AML-193 (cell line): ENCODE results near the gene OR2A5.
"Not testable (repeated sequence)": the region's sequence is repeated elsewhere in the genome, so short reads cannot be mapped to it uniquely, and the experiment has no call there.

Experiments
- DNase-seq, 2 experiments: peaks; one replicate each; lab custom pipeline; 2025; lab: John Stamatoyannopoulos, UW

The OR2A5 gene

GRCh38 chr7:144048648-144049047 is at the start of gene OR2A5:
Gene OR2A5 (plus strand): TSS chr7:144048948. CDS start chr7:144050402, 1,454 bp downstream.
- DNase-seq: no peak

- DNase-seq: no peak
Observed at GRCh38 chr7:144000020-144000419, 48.7 kb upstream of the OR2A5 start, which contains the start of gene OR6B1. Gene OR6B1 (plus strand): TSS chr7:144000320. CDS start chr7:144003997, 3,677 bp downstream.

- no peak for DNase-seq
Observed at GRCh38 chr7:144001543-144001942, 47.2 kb upstream of the OR2A5 start.

GRCh38 chr7:144004703-144005102 is 44.0 kb upstream of the OR2A5 start:
- no peak for DNase-seq

- no peak for DNase-seq
Observed at GRCh38 chr7:144006029-144006691, 42.6 kb upstream of the OR2A5 start.

- no peak for DNase-seq
Observed at GRCh38 chr7:144006692-144007042, 42.1 kb upstream of the OR2A5 start.

GRCh38 chr7:144009361-144009760 is 39.4 kb upstream of the OR2A5 start:
- no peak for DNase-seq

GRCh38 chr7:144010061-144010460 is 38.7 kb upstream of the OR2A5 start:
- DNase-seq: not testable (repeated sequence)

- not testable (repeated sequence) for DNase-seq
Observed at GRCh38 chr7:144010821-144011220, 37.9 kb upstream of the OR2A5 start.

GRCh38 chr7:144011458-144012230 is 37.1 kb upstream of the OR2A5 start:
- DNase-seq: no peak

- DNase-seq: no peak
Observed at GRCh38 chr7:144018065-144018464, 30.7 kb upstream of the OR2A5 start.

GRCh38 chr7:144019457-144019856 is 29.3 kb upstream of the OR2A5 start:
- DNase-seq: no peak

GRCh38 chr7:144020340-144020739 is 28.4 kb upstream of the OR2A5 start:
- DNase-seq: no peak

GRCh38 chr7:144022169-144022568 is 26.6 kb upstream of the OR2A5 start:
- DNase-seq: no peak

- no peak for DNase-seq
Observed at GRCh38 chr7:144023171-144023827, 25.4 kb upstream of the OR2A5 start.

GRCh38 chr7:144024213-144024612 is 24.5 kb upstream of the OR2A5 start:
- no peak for DNase-seq

- DNase-seq: no peak
Observed at GRCh38 chr7:144026203-144026883, 22.4 kb upstream of the OR2A5 start.

GRCh38 chr7:144027070-144027469 is 21.7 kb upstream of the OR2A5 start:
- DNase-seq: no peak

GRCh38 chr7:144027974-144028373 is 20.8 kb upstream of the OR2A5 start:
- no peak for DNase-seq

GRCh38 chr7:144028547-144028946 is 20.2 kb upstream of the OR2A5 start:
- DNase-seq: no peak

GRCh38 chr7:144032516-144032915 is 16.2 kb upstream of the OR2A5 start:
- DNase-seq: no peak

- no peak for DNase-seq
Observed at GRCh38 chr7:144032985-144033709, 15.6 kb upstream of the OR2A5 start.
